DMS 273 (cell line): ENCODE results near the gene USP6NL.

ENCODE experiments used
- DNase-seq: peaks from one replicate; lab custom pipeline; 2025; ENCODE audit not compliant: unreplicated experiment; lab: John Stamatoyannopoulos, UW

Gene USP6NL

GRCh38 chr10:11429439-11430052 lies 181.9 kb downstream of the USP6NL start:
- DNase-seq, result no peak

GRCh38 chr10:11425676-11426075 lies 185.8 kb downstream of the USP6NL start:
- no peak for DNase-seq

DNA sequence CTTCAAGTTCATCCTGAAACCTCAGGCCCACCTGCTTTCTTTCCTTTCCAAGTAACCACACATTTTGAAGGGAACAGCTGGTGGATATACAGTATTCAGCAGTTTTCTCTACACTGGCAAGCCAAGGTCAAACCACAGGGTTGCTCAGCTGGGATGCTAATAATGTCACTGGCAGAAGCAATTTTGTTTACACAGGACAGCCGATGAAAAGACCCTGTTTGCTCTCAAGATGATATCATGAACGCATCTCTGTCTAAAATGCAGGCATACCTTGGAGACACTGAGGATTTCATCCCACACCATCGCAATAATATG lies 186.2 kb downstream of the USP6NL start:
- DNase-seq, result no peak

- peak; percentile 73 for DNase-seq
These were observed 186.8 kb downstream of the USP6NL start for GRCh38 chr10:11424456-11425295.

- DNase-seq, result no peak
These were observed 194.5 kb downstream of the USP6NL start for GRCh38 chr10:11416974-11417373.

GRCh38 chr10:11415095-11415494 lies 196.4 kb downstream of the USP6NL start:
- no peak for DNase-seq

DNA sequence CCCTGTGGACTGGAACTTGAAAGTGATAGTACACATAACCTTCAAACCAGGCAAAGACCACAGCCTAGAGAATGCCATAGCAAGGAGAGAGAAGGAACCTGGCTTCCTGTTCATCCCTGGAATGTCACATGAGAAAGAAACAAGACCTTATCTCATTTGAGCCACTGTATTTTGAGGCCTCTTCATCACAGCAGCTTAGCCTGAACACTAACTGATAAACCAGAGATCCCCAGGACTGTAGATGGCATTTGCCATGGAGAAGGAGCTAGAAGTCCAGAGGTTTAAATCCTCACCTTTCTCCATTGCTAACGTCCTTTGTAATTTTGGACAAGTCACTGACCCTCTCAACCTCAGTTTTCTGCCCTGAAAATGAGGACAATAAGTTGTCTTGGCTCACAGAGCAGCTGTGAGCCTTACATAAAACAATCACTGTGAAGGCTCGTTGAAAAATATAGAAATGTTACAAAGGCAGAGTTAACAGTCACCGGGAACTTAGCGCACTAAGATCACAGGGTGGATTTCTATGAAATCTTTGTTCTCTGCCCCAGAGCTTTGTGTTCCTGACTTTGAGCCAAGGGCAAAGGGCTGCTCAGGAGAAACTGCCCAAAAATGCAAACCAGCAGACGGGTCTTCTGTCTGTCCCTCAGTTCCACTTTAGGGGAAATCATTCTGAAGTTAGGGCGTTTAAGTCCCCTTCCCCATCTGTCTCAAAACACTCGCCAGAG lies 197.0 kb downstream of the USP6NL start:
- no peak for DNase-seq

DNA sequence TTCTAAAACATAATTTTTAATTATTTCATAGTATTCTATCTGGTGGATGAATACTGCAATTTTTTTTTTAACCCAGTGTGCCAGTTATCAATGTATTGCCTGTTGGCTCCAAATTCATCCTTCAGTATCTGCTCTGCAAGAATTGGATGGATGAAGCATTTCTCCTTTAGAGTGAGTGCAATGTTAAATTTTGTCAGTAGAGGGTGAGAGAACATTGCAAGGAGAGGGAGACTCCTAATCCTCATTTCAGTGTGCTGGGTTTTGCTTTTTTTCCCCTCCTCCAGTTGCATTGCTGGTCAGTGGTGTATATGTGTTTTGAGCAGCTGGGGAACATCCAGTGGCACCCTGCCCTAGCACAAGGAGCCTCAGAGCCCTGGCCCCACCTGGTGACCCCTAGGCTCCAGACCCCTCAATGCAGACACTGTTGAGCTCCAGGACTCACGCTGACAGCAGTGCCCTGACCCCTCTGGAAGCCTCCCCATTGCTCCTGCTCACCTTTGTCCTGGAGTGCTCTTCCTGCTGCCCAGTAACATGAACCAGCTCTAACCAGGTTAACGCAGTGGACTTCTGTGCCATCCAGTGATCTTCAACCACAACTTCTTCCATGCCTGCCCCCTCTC lies 199.4 kb downstream of the USP6NL start:
- DNase-seq, result peak; percentile 35

GRCh38 chr10:11409357-11409756 lies 202.1 kb downstream of the USP6NL start:
- no peak for DNase-seq

- DNase-seq, result no peak
These were observed 203.5 kb downstream of the USP6NL start for GRCh38 chr10:11407939-11408338.

GRCh38 chr10:11406746-11407145 lies 204.7 kb downstream of the USP6NL start:
- DNase-seq, result no peak

GRCh38 chr10:11404901-11405300 lies 206.5 kb downstream of the USP6NL start:
- peak; percentile 48 for DNase-seq
